NCI-H146 treated with DMSO at 0.1 percent for 48 hours (cell line): Measurements from ENCODE around the gene HOXD13.

Experiments used
- DNase-seq: peaks from one replicate; lab custom pipeline; 2025; ENCODE audit not compliant: unreplicated experiment; lab: John Stamatoyannopoulos, UW

Gene HOXD13

GRCh38 chr2:176118601-176119339 lies 26.2 kb downstream of the HOXD13 start:
- DNase-seq: no peak

GRCh38 chr2:176120364-176121189 lies 28.1 kb downstream of the HOXD13 start:
- no peak for DNase-seq

DNA sequence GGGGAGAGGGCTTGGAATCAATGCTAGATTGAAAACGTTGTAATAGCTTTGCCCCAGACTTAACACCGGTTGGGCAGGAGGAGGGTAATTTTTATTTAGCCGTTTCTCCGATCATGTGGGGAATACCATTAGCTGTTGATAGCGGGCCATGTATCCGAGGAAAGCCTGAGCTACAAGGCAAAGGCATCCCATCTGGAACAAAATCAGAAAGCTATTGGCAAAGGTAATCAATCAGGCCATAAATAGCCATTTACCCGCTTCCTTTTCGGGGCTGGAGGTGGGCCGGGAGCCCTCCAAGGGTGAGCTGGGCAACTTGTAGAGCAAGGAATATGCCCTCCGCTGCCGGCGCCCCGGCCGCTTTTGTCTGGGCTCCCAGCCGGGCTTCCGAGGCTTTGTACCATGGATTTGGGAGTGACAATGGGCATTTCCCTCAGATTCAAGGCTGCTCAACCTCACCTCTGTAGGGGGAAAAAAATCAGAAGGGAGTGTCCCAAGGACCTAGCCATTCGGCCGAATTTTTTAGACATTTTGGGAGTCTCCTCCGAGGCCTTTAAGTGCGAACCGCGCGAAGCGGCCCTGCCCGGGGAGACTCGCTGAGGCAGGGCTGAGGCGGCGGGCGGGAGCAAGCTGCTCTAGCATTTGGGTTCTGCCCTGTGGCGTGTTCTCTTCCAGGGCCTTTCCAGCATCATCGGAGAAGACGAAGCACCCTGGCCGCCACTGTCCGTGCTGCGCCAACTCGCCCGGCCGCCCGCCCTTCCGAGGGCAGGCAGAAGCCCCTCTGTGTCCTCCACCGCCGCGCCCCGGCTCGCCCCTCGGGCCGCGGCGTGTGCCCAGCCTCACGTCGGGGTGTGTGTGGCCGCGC lies 28.9 kb downstream of the HOXD13 start:
- no peak for DNase-seq

DNA sequence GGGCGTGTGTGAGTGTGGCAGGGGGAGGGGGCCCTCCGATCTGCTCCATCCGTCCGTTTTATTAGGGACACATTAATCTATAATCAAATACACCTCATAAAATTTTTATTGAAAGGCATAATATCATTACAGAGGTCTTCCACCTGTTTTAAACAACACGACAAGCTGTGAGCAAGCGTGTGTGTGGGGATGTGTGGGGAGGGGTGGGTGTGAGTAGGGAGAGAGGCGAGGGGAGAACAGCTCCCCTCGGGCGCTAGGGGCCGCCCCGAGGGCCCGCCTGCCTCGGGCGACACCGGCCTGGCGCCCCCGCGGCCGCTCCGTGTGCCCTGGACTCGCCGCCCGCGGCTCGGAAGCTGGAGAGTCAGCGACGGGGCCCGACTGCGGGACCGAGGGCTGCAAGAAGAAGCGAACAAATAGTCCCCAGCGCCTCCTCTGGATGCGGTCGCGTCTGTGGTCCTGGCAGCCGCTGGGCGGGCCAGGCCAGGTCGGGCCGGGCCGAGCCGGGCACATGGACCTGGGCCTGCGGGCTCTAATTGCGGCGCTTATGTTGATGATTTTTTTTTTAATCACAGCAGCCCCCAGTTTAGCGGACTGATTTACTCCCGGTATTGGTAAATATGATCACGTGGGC lies 29.6 kb downstream of the HOXD13 start:
- no peak for DNase-seq

GRCh38 chr2:176122683-176123410 lies 30.3 kb downstream of the HOXD13 start, which contains the start of gene HOXD9:
HOXD9 (plus strand) TSS chr2:176122719; CDS start chr2:176122769, 50 bp downstream.
- DNase-seq: no peak

- no peak for DNase-seq
These were observed 31.0 kb downstream of the HOXD13 start for GRCh38 chr2:176123411-176124109.

- DNase-seq: no peak
These were observed 31.8 kb downstream of the HOXD13 start for GRCh38 chr2:176124110-176124946.

DNA sequence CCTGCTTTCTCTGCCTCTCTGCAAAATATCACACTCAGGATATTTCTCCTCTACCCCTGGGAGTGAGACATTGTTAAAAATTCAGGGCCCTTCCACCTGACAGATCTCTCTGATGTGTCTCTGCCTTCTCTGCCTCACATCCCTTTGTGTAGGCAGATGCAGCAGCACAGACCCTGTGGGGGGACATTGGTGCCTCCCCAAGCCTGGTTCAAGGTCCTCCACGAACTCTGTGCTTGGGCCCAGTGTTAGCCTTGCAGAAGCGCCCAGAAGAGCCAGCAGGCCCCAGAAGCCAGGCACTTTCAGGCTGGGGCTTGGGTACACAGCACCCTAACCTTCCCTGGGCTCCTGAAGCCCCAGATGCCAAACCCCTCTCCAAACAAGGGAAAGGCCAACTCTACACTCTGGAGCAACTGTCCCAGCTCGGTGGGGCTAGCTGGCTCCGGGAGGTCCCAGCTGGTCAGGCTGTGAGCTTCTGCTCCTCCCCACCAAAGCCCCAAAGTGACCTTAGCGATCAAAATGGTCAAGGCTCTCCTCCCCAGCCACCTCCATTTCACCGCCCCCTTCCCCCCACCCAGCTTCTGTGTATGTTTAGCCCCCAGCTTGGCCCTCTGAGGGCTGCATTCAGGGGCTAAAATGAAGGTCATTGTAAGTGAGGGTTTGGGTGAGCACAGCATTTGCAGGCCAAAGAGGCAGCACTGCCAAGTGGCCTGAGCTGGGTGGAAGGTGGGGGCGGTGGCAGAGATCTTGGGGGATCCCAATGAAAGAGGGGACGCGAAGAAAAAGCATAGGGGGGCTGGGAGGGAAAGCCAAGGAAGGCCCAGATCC lies 32.6 kb downstream of the HOXD13 start:
- no peak for DNase-seq

DNA sequence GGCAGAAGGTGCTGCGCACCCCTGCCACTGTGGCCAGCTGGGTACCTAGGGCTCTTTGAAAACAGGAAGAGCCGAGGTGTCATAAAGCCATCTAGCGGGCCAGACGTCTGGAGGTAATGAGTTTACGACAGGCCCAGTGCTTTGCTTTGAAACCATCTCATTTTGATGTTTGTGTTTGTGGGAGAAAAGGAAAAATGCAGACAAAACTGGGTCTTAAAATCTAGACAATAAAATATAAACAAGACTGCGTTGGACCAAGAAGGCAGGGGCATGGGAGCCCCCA lies 33.2 kb downstream of the HOXD13 start:
- DNase-seq: no peak

- no peak for DNase-seq
These were observed 34.6 kb downstream of the HOXD13 start for GRCh38 chr2:176126929-176127773.

GRCh38 chr2:176127774-176128072 lies 35.2 kb downstream of the HOXD13 start:
- DNase-seq: no peak

DNA sequence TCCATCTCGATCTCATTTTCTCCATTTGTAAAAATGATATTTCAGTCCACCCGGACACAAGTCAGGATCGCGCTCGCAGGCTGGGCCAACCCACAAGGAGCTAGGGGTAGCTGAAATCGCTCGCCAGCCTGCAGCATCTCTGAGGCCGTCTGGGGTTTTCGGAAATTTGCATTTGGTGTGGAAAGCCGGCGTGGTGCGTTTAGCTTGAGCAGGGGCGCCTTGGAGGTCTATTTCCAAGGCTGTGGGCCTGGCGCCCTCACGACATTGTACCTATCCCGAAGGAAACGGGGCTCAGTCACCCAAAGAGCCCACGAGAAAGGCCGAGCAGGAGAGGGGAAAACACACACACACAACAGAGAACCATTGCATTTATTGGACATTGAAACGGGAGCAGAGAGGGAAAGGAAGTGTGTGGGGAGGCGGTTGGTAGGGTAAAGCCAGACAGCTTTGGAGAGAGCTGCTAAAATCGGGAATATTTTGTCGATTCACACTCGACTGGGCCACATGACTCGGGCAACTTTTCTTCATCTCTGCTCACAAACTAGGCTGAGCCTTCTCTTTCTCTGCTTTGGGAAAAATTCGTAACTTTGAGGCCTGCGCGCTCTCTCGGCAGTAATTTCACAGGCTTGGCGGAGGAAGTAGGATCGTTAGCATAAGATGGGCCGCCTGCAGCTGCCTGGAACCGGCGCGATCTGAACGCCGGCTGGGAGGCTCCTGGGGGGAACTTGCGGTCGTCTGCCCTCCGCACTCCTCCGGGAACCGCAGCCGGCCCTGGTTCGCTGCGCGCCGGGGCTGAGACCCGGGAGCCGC lies 35.9 kb downstream of the HOXD13 start:
- no peak for DNase-seq

DNA sequence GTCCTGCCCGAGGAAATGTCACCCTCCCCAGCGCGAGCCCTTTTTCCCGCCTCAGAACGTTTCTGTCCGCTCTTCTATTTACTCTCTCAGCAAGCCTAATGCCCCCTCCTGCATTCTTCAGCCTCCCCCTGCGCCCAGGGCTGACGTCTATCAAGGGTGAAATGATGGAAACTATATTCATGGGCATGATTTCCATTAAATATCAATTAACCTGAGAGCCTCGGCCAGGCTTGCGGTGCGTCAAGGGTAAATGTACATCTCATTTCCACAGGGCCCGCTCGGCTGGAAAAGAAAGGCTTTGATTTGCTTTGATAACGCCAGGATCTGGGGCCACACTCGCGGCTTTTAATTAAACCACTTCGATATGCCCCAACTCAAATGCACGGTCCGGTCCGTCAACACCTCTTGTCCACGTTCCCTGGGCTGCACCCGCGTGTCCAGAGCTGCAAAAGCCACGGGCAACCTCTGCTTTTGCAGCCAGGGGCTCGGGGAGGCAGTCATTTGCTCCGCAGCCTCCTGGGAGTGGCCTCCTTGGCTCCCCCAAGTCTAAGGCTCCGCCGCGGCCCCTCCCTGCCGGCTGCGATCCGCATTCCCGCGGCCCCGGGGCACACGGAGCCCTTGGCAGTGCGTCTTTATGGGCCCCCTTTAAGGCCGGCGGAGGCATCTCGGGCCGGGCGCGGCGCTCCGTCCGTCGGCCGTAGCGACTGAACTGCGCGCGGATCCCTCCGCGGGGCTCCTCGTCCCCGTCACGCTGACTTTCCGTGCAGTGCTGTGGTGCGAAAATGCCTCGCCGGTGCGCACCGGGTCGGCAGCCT lies 36.7 kb downstream of the HOXD13 start, which contains the start of gene HOXD8:
Gene HOXD8 (plus strand): TSS at position 724 of the 815 bp plus-strand sequence. CDS start 662 bp downstream, outside the sequence.
- no peak for DNase-seq

DNA sequence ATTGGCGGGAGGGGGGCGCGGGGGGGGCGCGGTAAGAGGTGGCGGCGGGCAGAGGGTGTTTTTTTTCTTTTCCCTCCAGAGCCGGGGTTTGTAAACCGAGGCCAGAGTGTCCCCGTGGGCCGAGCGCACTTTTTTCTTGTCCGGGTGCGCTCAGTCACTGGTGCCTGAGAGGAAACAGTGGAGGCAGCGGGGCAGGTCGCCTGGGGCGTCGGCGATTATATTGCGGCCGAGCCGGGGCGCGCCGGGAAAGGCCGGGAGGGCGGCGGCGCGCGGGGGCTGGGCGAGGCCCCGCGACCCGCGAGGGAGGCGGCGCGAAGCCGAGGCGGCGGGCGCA lies 37.3 kb downstream of the HOXD13 start:
- no peak for DNase-seq

DNA sequence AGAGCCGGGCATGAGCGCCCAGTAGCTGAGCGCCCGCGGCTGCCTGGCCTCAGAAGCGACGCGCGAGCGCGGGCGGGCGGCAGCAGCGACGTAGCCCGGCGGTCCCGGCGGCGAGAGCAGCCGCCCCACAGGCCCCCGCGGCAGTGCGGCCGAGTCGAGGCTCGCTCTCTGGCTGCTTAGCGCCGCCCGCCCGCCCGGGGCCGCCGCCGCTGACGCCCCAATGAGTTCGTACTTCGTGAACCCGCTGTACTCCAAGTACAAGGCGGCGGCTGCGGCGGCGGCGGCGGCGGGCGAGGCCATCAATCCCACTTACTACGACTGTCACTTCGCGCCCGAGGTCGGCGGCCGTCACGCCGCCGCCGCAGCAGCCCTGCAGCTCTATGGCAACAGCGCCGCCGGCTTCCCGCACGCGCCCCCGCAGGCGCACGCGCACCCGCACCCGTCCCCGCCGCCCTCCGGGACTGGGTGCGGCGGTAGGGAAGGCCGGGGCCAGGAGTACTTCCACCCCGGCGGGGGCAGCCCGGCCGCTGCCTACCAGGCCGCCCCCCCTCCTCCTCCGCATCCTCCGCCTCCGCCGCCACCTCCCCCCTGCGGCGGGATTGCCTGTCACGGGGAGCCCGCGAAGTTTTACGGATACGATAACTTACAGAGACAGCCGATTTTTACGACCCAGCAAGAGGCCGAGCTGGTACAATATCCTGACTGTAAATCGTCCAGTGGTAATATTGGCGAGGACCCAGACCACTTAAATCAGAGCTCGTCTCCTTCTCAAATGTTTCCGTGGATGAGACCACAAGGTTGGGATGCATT lies 37.8 kb downstream of the HOXD13 start:
- no peak for DNase-seq
